Neural progenitor cell (in vitro differentiated cells): ENCODE data around the gene FCAMR.

Experiments used
- EZH2 ChIP-seq: fragments of 200-600 bp; sonication (generic); IDR thresholded peaks from 2 replicates; pipeline ENCODE4 v1.6.1; 2017; ENCODE audit warnings: antibody characterized with exemption, mild to moderate bottlenecking, moderate library complexity
- TF ChIP-seq, protein P1 (sequence below): fragments of 200-600 bp; sonication (generic); IDR thresholded peaks from 2 replicates; pipeline ENCODE4 v1.5.1; 2017; ENCODE audit warnings: antibody characterized with exemption, mild to moderate bottlenecking

DNA sequence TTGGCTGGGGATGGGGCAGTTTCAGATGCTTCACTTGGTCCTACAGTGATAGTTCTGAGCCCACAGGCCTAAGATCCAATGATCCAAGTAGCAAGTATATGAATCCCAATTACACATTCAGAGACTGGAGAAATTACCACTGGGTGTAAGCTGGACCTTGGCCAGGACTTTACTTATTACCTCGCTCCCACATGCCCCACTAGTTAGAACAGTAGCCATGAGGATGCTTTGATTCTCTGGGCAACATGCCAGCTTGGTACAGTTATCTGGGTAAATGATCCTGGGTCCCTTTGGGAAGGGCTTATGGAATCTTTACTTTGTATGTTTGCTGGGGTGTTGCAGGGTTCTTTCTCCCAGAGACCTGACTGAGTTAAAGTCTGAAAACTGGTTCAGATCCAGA is 5.0 kb upstream of the FCAMR start:
- TF ChIP-seq, protein P1, sequence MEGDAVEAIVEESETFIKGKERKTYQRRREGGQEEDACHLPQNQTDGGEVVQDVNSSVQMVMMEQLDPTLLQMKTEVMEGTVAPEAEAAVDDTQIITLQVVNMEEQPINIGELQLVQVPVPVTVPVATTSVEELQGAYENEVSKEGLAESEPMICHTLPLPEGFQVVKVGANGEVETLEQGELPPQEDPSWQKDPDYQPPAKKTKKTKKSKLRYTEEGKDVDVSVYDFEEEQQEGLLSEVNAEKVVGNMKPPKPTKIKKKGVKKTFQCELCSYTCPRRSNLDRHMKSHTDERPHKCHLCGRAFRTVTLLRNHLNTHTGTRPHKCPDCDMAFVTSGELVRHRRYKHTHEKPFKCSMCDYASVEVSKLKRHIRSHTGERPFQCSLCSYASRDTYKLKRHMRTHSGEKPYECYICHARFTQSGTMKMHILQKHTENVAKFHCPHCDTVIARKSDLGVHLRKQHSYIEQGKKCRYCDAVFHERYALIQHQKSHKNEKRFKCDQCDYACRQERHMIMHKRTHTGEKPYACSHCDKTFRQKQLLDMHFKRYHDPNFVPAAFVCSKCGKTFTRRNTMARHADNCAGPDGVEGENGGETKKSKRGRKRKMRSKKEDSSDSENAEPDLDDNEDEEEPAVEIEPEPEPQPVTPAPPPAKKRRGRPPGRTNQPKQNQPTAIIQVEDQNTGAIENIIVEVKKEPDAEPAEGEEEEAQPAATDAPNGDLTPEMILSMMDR: no peak
- no peak for TF ChIP-seq EZH2
